ENCODE data around the gene NMUR1. TPM values are rescaled to one million over a fixed set of nuclear protein-coding genes. Genes with fewer than 3 reads are reported as not detected.

NMUR1 gene
- total and polyA plus RNA-seq, 8 donors: 0.38 to 1.1 (median 0.66) TPM

GRCh38 chr2:231514225-231514950 lies 15.9 kb downstream of the NMUR1 start:
- intact Hi-C loops (cut with DNase I): no loop called here
- H3K27ac ChIP-seq: peak overlapping the region; percentile 83 to 89
- TF ChIP-seq CTCF (IDR thresholded peaks at IDR 0.05): no peak
- no peaks in the 10 kb centered on the region for H3K27me3 ChIP-seq
- H3K4me3 ChIP-seq: peak overlapping the region; percentile 66 to 68
- H3K9me3 ChIP-seq: no peaks in the 10 kb centered on the region
- ATAC-seq: peak; percentile 100
- H3K36me3 ChIP-seq: no peaks in the 10 kb centered on the region
- H3K4me1 ChIP-seq: peaks cover 0 to 8% of the 10 kb centered on the region in 2 donors
- peak; percentile 96 to 99 (median 98) for DNase-seq

GRCh38 chr2:231513746-231514224 lies 16.5 kb downstream of the NMUR1 start:
- no peaks in the 10 kb centered on the region for H3K9me3 ChIP-seq
- ATAC-seq: no peak
- H3K4me3 ChIP-seq: peak overlapping the region; percentile 66 to 68
- no peaks in the 10 kb centered on the region for H3K36me3 ChIP-seq
- DNase-seq: no peak
- H3K27ac ChIP-seq: peak overlapping the region; percentile 69 to 89
- no peaks in the 10 kb centered on the region for H3K27me3 ChIP-seq
- intact Hi-C loops (cut with DNase I): no loop called here
- peaks cover 0 to 8% of the 10 kb centered on the region in 2 donors for H3K4me1 ChIP-seq
- TF ChIP-seq CTCF (IDR thresholded peaks at IDR 0.05): no peak

- intact Hi-C loops (cut with DNase I): no loop called here
- DNase-seq: no peak
- no peaks in the 10 kb centered on the region for H3K36me3 ChIP-seq
- H3K4me3 ChIP-seq: no peak overlapping the region
- no peak for TF ChIP-seq CTCF (IDR thresholded peaks at IDR 0.05)
- no peaks in the 10 kb centered on the region for H3K9me3 ChIP-seq
- no peak for ATAC-seq
- no peaks in the 10 kb centered on the region for H3K27me3 ChIP-seq
- peaks cover 0 to 8% of the 10 kb centered on the region in 2 donors for H3K4me1 ChIP-seq
- no peak overlapping the region for H3K27ac ChIP-seq
Measured at GRCh38 chr2:231512222-231512621, 18.0 kb downstream of the NMUR1 start.

- DNase-seq (peak in 1 of 4 donors; percentile 36), ATAC-seq (peak; percentile 64)
- Histone ChIP-seq H3K9me3 (no peaks in the 10 kb centered on the region), H3K4me3 (no peak overlapping the region), H3K36me3 (peaks cover 0 to 5% of the 10 kb centered on the region in 2 donors), H3K4me1 (no peaks in the 10 kb centered on the region), H3K27me3 (no peaks in the 10 kb centered on the region), H3K27ac (no peak overlapping the region)
- intact Hi-C loops (cut with DNase I): no loop called here
- TF ChIP-seq CTCF (IDR thresholded peaks at IDR 0.05): no peak
Measured at GRCh38 chr2:231503766-231504165, 26.5 kb downstream of the NMUR1 start.

GRCh38 chr2:231502596-231502995 lies 27.6 kb downstream of the NMUR1 start:
- no peaks in the 10 kb centered on the region for H3K9me3 ChIP-seq
- H3K27ac ChIP-seq: no peak overlapping the region
- no peak for DNase-seq
- no peak for TF ChIP-seq CTCF (IDR thresholded peaks at IDR 0.05)
- no peak overlapping the region for H3K4me3 ChIP-seq
- H3K4me1 ChIP-seq: no peaks in the 10 kb centered on the region
- no peak for ATAC-seq
- no peaks in the 10 kb centered on the region for H3K27me3 ChIP-seq
- intact Hi-C loops (cut with DNase I): no loop called here
- H3K36me3 ChIP-seq: peaks cover 0 to 5% of the 10 kb centered on the region in 2 donors
